ENCODE results near the gene RELN.
A peak's percentile ranks its signal among the peaks of the same experiment; 100 is the strongest.
"Not testable (repeated sequence)": the region's sequence is repeated elsewhere in the genome, so short reads cannot be mapped to it uniquely, and the experiment has no call there.

RELN gene

GRCh38 chr7:103564416-103564815, 425.0 kb downstream of the RELN start:
- DNase-seq (ENCODE audit: low read depth) = no peak

GRCh38 chr7:103560136-103560535, 429.3 kb downstream of the RELN start:
- no peak for DNase-seq (ENCODE audit: low read depth)

- DNase-seq (ENCODE audit: low read depth) = no peak
Observed at GRCh38 chr7:103551016-103551415, 438.4 kb downstream of the RELN start.

- DNase-seq (ENCODE audit: low read depth) = no peak
Observed at GRCh38 chr7:103549786-103550185, 439.7 kb downstream of the RELN start.

- DNase-seq (ENCODE audit: low read depth) = peak; percentile 6
Observed at GRCh38 chr7:103547451-103548284, 441.8 kb downstream of the RELN start.

GRCh38 chr7:103542470-103542869, 447.0 kb downstream of the RELN start:
- no peak for DNase-seq (ENCODE audit: low read depth)

- no peak for DNase-seq (ENCODE audit: low read depth)
Observed at GRCh38 chr7:103541947-103542346, 447.5 kb downstream of the RELN start.

GRCh38 chr7:103541026-103541425, 448.4 kb downstream of the RELN start:
- DNase-seq (ENCODE audit: low read depth) = peak; percentile 9

GRCh38 chr7:103540338-103540737, 449.1 kb downstream of the RELN start:
- DNase-seq (ENCODE audit: low read depth) = no peak

- no peak for DNase-seq (ENCODE audit: low read depth)
Observed at GRCh38 chr7:103539875-103540274, 449.6 kb downstream of the RELN start.

- no peak for DNase-seq (ENCODE audit: low read depth)
Observed at GRCh38 chr7:103538964-103539709, 450.3 kb downstream of the RELN start.

GRCh38 chr7:103533761-103534160, 455.7 kb downstream of the RELN start:
- no peak for DNase-seq (ENCODE audit: low read depth)

GRCh38 chr7:103532955-103533354, 456.5 kb downstream of the RELN start:
- DNase-seq (ENCODE audit: low read depth) = no peak

GRCh38 chr7:103528152-103528551, 461.3 kb downstream of the RELN start:
- DNase-seq (ENCODE audit: low read depth) = peak; percentile 9

- no peak for DNase-seq (ENCODE audit: low read depth)
Observed at GRCh38 chr7:103525937-103526336, 463.5 kb downstream of the RELN start.

GRCh38 chr7:103524042-103524907, 465.2 kb downstream of the RELN start:
- peak; percentile 49 for DNase-seq (ENCODE audit: low read depth)

GRCh38 chr7:103521937-103522336, 467.5 kb downstream of the RELN start:
- DNase-seq (ENCODE audit: low read depth) = no peak

- DNase-seq (ENCODE audit: low read depth) = no peak
Observed at GRCh38 chr7:103504505-103505135, 484.8 kb downstream of the RELN start.

GRCh38 chr7:103501206-103501605, 488.3 kb downstream of the RELN start:
- DNase-seq (ENCODE audit: low read depth) = no peak

- DNase-seq (ENCODE audit: low read depth) = peak; percentile 32
Observed at GRCh38 chr7:103499976-103500375, 489.5 kb downstream of the RELN start.

- no peak for DNase-seq (ENCODE audit: low read depth)
Observed at GRCh38 chr7:103487419-103487818, 502.0 kb downstream of the RELN start.

GRCh38 chr7:103486873-103487272, 502.6 kb downstream of the RELN start:
- not testable (repeated sequence) for DNase-seq (ENCODE audit: low read depth)

Measured in EH (cell line).